8988T (cell line): ENCODE results near the gene EQTN.
"Not testable (repeated sequence)": the region's sequence is repeated elsewhere in the genome, so short reads cannot be mapped to it uniquely, and the experiment has no call there.

Experiments
- DNase-seq: peaks from one replicate; pipeline ENCODE4 v3.0.0; 2011

EQTN gene

DNA sequence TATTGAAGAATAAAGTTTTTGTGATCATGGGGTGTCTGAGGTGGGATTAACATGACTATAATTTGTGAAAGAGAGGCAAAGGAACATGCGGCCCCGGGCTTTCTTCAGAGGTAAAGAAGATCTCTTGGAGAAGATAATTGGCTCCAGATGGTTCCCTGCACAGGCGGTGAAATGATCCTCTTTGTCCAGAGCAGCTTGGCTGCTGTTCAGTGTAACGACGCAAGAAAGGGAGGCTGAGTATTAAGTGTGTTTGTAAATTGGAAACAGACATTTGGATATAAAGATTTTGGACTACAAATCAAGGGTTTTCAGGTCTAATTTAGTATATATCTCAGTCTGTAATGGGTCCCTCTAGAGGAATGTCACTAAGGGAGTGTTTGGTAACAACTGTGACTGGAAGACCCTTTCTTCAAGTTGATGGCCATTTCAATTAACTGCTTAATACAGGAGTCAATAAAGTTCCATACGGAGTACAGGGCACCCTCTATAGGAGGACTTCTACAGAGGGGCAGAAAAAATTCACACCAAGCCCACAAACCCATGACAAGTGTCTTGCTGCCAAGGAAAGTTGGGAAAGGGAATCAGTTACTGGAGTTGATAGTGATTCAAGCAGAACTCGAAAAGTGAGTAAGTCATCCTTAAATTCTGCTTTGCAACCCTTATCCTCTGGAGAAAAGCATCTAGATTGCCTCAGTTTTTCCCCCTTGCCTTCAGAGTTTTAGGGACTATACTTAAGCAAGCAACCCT is 4.1 kb downstream of the EQTN start:
- DNase-seq, result no peak

DNA sequence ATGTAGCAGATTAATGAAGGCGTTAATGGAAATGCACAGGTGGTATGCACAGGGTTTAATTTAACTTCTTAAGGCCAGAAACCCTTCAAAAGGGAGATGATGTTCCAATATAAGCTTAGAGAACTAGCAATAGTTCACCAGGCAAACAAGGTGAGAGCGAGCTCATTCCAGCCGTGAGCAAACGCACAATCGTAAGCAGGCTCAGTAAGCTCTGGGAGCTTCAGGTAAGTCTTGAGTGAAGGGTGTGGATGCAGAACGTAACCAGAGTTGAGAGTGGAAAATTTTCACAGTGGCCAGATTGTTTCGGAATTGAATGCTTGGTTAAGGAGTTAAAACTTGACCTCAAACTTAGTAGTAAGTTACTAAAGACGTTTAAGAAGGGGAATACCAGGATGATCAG is 5.7 kb downstream of the EQTN start:
- DNase-seq, result no peak

DNA sequence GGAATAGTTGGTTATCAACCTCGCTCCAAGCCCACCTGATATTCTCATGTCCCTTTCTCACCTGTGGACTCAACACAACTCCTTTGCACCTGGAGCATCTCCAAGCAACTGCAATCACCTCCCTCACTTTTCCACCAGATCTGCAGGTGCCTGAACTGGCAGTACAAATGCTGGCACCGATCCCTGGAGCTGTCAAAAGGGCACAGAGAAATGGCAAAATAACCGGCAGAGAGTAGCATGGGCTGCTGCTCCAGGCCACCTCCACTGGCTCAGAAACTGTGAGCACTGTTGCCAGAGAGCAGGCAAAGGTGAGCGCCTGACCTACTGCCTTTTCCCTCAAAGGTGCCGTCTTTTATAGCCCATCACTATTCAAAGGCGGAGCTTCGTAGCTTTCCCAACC is 14.7 kb downstream of the EQTN start:
- DNase-seq, result no peak

DNA sequence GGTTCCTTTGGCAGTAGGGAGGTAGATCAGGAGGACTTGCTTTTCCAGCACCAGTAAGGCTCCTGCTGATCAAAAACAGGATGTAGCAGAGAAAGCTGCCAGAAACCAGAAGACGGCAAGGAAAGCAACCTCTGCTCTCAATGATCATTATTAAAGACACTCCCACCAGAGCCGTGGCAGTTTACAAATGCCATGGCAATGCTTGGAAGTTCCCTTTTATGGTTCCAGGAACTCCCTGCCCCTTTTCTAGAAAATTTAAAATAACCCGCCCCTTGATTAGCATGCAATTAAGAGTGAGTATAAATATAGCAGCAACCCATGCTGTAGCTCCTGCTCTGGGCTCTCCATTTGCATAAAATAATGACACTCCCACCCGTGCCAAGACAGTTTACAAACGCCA is 16.1 kb downstream of the EQTN start:
- no peak for DNase-seq

DNA sequence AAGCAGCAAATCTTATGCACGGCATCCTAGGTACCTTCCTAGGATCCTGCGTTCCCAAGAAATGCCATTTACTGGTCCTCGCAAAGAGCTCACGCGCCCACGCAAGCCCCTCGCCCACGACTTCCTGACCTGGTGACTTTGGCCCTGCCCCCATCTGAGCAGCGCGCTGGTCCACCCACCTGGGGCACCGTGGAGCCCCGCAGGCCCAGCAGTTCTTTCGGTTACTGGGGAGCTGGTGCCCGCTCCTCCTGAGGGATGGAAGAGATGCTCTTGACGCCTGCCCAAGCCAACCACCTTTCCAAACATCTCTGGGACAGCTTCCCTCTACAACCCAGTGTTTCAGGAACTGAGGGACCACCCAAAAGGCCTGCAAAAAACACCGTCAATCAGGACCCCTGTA is 16.7 kb downstream of the EQTN start:
- DNase-seq, result no peak

DNA sequence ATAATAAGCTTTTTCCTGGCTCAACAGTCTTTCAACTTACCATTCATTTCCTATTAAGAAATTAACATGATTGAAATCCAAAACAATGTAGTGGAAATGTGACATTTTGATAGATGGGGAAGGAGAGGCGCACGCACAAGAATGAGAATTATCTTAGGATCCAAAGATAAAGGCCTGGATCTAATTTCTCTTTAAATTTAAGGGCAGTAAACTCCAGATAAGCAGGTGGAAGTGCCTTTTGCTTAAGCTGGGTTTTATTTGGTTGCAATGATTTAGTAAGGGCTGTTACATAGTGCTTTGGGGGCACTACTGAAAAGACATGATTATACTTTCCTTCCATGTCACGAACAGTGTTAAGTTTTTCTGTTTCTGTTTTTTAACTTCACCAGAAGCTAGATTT is 17.3 kb downstream of the EQTN start:
- DNase-seq, result no peak

DNA sequence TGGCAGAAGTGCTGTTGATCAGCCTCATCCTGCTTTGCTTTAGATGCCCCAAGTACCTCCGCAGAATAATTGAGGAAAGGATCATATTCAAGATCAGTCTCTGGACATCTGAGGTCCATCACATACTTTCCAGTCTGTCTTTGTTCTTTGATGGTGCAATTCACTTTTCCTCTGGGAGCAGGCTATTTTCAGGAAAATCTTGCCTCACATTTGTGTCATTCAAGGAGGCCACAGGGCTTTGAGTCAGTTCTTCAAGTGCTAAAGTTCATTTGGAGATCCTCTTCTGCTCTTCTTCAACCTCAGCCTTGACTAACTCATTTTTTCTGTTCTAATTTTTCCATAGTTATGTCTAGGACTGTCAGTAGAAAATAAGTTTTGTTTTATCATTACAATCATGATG is 18.6 kb downstream of the EQTN start:
- no peak for DNase-seq

DNA sequence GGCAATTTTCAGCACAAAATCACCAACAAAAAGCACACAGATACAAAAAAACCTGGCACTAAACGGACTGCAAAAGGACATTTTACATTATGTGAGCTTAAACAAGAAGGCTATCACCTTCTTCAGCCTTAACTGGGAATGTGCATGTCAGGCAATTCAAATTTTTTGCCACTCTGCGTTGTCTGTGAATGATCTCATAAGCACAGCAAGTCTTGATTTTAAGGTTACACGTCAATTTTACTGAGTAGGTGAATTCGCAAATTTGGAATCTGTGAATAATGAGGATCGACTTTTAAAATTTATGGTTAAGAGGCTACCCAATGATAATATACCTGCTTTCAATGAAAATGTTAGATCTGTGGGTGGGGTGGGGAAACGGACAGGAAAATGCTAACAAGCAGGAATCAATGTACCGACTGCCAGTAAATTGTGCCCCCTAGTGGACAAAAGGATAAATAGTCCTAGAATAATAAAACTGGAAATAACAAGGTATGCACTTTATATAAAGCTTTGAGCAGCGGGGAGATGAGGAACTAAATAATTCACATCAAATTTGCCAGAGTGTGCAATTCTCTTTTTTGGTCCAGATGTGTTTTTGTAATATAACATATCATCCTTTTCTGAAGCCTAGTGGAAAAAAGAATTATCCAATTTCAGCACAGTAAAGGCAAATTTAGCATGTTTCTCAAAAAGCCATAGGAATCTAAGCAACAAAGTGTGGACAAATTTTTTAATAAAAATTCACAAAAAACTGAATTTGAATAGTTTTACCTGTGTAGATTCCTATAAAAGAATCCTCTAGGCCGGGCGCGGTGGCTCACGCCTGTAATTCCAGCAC is 20.5 kb downstream of the EQTN start:
- peak; percentile 4 for DNase-seq

DNA sequence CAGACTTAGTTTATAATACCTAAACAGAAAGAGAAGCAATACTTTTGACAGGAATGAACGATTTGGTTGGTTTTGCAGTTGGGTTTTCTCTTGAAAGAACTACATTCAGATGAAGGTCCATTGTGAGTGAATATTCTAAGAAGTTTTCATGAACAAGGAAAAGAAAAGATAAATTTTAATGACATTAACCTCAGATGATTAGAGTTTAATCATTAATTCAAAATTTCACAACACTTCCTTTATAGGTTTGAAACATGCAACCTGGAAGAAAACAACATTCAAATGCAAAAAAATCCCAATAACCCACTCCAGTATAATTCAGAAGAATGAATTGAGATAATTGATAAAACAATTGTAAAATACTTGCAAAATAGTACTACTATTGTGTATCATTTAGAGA is 23.8 kb downstream of the EQTN start:
- no peak for DNase-seq

DNA sequence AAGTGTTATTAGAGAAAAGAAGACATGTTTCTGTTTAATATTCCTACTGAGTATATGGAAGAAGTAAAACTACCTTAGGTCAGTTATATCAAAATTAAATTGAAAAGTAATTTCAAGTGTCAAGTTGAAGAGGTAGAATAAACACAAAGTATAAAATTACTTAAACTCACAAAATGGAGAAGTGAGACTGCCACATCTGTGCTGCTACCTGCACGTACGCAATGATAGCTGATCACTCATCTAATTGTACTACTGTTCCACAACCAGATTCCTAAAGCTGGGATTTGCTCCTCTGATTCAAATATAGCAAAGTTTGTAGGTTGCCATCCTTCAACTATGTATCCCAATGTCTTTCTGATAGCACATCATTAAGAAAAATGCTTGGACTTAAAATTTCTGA is 24.8 kb downstream of the EQTN start:
- DNase-seq, result no peak

DNA sequence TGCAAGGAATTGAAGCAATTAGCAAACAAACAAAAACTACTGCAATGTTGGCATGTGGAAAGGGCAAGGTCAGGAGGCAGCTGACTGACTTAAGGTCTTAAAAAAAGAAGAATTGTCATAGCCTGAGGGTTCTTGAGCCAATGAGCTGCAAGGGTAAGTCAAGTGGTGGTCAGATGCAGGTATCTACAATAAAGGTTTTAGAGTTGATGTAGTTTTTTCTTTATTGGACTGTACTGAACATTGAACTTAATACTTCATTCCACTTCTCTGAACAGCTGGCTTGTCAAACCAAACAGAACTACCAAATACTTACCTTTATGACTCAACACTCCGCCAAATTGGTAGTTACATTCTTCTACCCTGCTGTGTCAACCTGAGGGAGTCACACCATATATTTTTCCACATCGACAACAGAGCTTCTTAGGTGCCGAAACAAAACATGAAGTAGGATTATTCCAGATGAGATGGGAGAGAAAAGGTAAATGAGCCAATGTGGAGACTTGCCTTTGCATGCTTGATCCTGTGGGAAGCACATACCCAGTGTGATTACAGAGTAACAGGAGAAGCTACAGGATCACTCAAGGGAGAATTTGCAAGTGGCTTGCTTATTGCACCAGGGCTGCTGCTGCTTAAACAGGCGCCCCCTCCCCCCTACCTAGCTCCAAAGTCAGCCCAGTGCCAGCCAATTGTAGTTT is 35.3 kb downstream of the EQTN start:
- DNase-seq, result no peak

DNA sequence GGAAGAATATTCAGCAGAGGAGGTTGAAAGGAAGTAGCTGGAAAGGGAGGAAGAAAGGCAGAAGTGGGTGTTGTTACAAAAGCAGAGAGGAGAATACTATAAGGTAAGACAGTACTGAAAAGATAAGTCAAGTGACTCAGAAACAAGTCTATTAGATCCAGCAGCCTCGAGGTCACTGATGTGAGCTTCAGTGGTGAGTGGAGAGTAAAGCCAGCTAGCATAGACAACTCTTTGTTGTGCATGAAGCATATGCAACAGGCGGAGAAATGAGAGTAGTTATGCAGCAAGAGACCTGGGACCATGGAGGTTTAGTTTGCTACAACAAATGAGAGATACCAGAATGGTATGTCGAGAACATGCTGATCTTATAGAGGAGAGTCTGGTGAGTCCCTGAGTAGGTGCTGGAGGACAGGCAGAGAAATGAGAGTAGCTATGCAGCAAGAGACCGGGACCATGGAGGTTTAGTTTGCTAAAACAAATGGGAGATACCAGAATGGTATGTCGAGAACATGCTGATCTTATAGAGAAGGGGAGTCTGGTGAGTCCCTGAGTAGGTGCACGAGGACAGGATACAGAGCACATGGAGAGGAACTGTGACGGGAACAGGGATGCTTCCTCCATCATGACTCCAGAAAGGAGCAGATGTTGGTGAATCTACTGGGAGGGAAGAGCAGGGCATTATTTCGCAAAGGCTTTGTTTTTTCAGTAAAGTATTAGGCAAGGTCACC is 36.0 kb downstream of the EQTN start:
- no peak for DNase-seq

DNA sequence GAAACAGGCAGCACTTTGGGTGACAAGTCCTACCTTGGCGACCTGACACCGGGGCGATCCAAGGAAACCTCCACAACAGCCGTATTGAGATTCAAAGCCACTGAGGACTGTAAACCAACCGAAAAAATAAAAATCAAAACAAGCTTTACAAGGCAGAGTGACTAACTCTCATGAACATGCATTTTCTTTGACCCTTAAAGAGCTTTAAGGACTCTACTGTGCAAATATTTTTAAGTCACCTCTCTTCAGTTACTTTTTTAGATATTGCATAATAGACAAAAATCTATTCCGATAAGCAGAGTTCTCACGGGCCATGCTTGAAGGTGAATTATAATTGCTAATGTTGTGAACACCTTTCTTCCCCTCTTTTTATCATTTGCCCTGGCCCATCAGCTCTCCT is 38.3 kb downstream of the EQTN start:
- no peak for DNase-seq

DNA sequence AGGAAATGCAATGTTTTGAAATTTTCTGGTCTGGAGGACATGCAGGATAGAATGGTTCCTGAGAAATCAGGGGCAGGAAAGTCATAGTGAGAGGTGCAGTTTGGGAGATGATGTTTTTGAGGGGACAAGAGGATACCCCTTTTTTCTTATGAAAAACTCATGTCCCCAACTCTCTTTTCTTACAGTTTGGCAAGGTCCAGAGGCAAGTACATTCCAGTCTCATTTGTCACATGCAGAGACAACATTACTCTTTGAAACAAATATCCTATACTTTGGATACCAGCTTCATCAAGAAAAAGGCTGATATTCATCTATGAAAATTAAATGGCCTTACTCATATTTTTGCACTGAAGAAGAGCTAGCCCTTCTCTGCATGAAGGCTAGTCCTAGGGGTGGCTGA is 48.2 kb downstream of the EQTN start:
- no peak for DNase-seq

DNA sequence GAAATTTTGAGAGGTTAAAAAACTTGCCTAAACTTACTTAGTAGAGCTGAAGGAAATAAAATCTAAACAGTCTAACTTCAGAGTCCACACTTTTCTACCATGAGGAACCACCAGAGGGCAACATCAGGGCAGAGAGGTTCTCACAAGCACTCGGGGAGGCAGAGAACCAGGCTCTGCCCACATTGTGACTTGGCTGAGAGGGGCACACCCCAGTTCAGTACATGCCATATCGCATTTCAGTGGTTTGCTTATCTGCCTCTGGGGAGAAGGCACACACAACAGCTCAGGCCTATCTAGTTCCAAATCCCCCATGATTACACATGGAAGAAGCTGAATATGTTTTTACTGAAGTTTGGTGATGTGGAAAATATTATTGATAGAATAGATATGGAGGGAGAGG is 49.2 kb downstream of the EQTN start:
- DNase-seq, result peak; percentile 15

DNA sequence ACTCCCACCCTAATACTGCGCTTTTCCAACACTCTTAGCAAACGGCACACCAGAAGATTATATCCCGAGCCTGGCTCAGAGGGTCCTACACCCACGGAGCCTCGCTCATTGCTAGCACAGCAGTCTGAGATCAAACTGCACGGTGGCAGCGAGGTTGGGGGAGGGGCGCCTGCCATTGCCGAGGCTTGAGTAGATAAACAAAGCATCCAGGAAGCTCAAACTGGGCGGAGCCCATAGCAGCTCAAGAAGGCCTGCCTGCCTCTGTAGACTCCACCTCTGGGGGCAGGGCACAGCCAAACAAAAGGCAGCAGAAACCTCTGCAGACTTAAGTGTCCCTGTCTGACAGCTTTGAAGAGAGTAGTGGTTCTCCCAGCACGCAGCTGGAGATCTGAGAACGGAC is 57.3 kb downstream of the EQTN start:
- DNase-seq, result not testable (repeated sequence)
